Epithelial cell of proximal tubule (primary cell): ENCODE data around the gene AFF3. TPM values are rescaled to one million over a fixed set of nuclear protein-coding genes. Genes with fewer than 3 reads are reported as not detected.

Experiments used
- DNase-seq: peaks from one replicate; pipeline ENCODE4 v3.0.0-alpha.2; 2011; ENCODE audit warnings: low read depth
- H3K4me3 ChIP-seq: 2 replicates; pipeline ENCODE4 v1.5.1; 2011; ENCODE audit warnings: low read depth, mild to moderate bottlenecking, low read length
- total RNA-seq: library from RNA; depleted of rRNA; stranded (reverse); fragments of >200 nt; gene quantifications from 2 replicates; pipeline ENCODE4 v1.2.3, GENCODE V29; 2015
- TF ChIP-seq, protein P1 (sequence below): conservative IDR thresholded peaks from 2 replicates; pipeline ENCODE4 v1.5.1; 2012; ENCODE audit warnings: low read depth, mild to moderate bottlenecking, low read length

AFF3 gene
- total RNA-seq, 1 donor from 2014 or later = 0.35 TPM

DNA sequence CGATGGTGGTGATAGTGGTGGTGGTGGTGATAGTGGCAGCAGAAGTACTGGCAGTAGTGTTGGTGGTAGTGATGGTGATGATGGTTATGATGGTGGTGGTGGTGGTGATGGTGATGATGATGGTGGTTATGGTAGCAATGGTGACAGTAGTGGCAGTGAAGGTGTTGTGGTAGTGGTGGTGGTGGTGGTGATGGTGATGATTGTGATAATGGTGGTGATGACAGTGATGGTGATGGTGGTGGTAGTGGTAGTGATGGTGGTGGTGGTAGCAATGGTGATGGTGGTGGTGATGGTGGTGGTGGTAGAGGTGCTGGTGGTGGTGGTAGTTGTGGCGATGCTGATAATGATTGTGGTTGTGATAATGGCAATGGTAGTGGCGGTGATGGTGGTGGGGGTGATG, 126.5 kb downstream of the AFF3 start:
- no peak overlapping the region for H3K4me3 ChIP-seq
- DNase-seq = no peak
- TF ChIP-seq, protein P1, sequence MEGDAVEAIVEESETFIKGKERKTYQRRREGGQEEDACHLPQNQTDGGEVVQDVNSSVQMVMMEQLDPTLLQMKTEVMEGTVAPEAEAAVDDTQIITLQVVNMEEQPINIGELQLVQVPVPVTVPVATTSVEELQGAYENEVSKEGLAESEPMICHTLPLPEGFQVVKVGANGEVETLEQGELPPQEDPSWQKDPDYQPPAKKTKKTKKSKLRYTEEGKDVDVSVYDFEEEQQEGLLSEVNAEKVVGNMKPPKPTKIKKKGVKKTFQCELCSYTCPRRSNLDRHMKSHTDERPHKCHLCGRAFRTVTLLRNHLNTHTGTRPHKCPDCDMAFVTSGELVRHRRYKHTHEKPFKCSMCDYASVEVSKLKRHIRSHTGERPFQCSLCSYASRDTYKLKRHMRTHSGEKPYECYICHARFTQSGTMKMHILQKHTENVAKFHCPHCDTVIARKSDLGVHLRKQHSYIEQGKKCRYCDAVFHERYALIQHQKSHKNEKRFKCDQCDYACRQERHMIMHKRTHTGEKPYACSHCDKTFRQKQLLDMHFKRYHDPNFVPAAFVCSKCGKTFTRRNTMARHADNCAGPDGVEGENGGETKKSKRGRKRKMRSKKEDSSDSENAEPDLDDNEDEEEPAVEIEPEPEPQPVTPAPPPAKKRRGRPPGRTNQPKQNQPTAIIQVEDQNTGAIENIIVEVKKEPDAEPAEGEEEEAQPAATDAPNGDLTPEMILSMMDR = no peak

DNA sequence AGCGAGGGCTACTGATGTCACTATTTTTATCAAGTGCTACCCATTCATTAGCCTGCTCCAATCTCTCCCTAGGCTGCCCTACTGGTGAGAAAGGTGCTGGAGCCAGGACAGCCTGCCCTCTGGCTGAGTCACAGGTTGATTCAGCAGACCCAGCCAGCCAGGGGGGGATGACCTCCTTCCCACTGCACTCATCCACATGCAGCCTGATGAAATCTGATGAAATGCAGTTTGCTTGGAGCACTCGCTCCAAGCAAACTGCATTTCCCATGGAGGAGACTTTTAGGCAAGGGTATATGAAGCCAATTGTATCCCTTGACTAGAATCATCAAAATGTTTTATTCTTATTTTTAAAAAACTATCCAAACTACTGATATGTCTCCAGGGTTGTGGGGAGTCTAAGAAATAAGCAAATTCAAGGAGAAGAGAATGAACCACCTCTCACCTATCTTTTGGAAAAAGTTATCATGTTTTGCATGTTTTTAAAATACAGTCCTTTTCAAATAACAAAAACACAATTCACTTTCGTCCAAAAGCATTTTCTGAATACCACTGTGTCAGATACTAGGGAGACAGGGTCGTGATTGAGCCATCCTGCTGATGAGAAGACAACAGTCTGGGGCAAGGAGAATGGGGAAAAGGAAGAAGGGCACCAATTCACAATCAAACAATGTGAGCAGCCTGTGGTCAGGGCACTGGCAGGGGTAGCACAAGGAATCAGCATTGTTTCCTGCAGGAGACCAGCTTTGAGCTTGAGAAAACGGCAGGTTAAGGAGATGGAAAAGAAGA, 128.3 kb downstream of the AFF3 start:
- TF ChIP-seq, protein P1 = peak; percentile 38
- DNase-seq = peak; percentile 69

DNA sequence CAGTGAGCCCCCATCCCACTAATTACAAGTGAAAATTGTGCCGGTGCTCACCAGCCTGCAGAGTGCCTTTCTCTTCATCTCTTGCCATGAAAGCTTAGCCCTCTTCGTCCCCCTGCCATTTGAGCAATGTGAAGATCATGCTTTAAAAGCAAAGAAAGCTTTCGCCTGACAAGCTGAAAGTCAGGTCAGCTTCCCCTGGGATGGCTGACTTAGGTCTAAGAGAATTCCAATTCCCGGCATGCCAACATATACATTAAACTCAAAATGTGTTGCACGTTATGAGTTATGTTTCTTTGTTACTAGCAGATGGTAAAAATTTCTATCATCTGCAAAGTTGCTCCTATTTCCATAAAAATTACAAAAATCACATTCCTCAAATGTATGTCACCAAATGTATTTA, 129.8 kb downstream of the AFF3 start:
- DNase-seq = no peak
- no peak overlapping the region for H3K4me3 ChIP-seq
- TF ChIP-seq, protein P1 = no peak

More for the DNA sequence above, 128.3 kb downstream of the AFF3 start:
- H3K4me3 ChIP-seq = no peak overlapping the region

DNA sequence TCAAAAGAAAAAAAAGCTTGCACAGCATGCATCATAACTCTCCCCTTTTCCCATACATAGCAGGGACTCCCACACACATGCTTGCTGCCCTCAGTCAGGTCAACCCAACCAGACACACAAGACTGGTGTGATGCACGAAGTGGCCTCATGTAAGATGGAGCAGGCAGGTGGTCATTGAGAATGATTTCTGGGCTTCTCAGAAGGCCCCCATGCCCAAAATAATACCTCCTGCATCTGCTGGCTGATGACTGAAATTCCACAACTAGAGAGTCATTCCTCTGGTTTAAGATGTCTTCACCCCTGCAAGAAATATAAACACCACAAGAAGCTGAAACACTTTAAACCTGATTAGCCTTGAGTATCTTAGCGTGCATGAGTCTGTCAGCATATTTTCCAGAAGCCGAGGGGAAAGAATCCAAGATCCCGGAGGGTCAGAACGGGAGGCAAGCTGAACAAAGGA, 131.1 kb downstream of the AFF3 start:
- TF ChIP-seq, protein P1 = no peak
- no peak for DNase-seq
- H3K4me3 ChIP-seq = no peak overlapping the region

DNA sequence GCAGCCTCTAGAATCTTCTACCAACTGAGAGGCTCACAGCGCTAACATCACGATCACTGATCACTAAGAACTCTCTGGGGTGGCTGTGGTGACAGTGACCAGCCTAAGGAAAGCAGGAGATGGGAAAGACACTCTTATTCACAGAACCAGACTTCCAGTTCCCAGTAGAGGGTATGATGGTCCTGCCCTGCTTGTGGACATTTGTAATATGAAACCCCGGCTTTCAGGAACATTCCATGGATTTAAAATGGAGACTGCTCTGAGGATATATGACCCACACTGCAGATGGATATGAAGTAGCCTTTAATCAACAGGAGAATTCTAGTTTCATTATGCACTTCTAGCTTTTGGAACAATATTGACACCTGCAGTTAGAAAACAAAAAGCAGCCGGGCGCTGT, 131.8 kb downstream of the AFF3 start:
- TF ChIP-seq, protein P1 = no peak
- no peak for DNase-seq
- H3K4me3 ChIP-seq = no peak overlapping the region

DNA sequence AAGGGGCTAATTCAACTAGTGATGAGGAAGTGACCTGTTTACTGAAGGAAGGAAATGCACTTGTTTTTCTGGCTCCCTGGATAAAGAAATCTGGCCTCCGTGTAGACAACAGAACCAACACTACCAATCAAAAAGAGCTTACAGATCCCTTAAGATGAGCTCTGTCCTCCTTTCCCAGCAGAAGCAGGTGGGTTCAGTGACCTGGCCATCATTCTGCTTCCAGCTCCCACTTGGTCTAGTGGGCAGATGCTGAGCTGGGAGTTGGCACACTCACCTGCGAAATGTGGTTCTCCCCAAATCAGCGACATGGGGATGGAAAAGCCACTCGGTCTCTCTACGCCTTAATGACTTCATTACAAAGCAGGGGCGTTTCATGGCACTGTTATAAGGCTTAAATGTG, 132.6 kb downstream of the AFF3 start:
- no peak overlapping the region for H3K4me3 ChIP-seq
- no peak for DNase-seq
- TF ChIP-seq, protein P1 = no peak

DNA sequence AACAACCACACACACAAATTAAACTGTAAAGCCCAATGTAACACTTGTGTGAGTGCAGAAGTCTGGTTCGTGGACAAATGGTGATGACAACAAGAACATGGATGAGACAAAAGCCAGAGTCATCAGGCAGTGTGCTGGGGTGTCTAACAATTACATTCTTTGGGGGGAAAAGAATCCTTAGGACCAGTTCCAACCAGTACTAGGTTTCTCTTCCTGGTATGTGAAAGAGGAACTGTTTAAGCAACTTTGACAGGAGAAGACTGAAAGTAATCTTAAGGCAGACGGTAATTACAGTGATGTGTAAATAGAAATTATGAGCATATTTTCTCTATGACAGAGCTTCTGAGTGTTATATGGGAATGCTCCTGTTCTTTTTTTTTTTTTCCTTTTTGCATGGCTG, 133.4 kb downstream of the AFF3 start:
- no peak for DNase-seq
- H3K4me3 ChIP-seq = no peak overlapping the region
- TF ChIP-seq, protein P1 = no peak
